HG03457 (cell line): Measurements from ENCODE around the gene ARHGAP28.

ENCODE experiments used
- ATAC-seq: cut with Tn5 transposase; IDR thresholded peaks from one replicate; pipeline ENCODE4 v1.9.1; 2021; ENCODE audit warnings: moderate number of reproducible peaks; ENCODE audit not compliant: unreplicated experiment

Gene ARHGAP28

GRCh38 chr18:6950641-6951040 is 221.1 kb downstream of the ARHGAP28 start:
- ATAC-seq: no peak

- ATAC-seq: no peak
Measured at GRCh38 chr18:6951336-6952090, 222.0 kb downstream of the ARHGAP28 start.

DNA sequence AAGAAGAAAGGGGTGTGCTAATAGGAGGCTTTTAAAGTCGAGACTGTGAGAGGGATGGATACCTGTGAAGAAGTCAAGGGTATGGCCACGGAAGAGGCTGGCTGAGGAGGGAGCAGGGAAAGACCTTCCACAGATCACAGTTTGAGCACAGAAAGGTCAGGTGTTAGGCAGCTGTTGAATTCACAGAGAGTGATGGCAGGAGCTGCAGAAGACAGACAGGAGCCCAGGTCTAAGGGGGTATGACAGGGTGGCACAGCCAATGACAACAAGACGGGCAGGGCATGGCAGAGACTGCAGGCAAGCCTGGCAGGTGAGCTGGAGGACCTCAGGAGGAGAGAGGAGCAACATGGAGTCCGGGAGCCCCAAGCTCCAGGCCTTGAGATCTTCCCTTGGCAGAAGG is 225.0 kb downstream of the ARHGAP28 start:
- ATAC-seq: no peak

DNA sequence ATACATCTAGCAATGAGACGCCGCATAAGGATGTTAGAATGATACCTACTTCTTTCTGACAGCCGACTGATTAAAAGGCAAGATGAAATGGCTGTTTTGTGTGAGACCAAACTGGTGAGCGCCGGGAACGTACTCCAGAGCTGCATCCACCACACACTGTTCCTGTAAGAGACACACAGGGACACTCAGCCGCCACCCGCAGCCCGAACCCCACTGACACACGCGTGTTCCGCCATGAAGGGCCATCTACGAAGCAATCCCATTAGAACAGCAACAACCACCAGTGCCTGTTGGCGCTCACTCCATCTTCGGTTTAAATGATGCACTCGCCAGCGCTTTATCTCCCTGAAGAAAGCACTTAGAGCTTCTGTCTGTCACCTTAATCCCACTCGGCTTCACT is 225.8 kb downstream of the ARHGAP28 start:
- no peak for ATAC-seq

DNA sequence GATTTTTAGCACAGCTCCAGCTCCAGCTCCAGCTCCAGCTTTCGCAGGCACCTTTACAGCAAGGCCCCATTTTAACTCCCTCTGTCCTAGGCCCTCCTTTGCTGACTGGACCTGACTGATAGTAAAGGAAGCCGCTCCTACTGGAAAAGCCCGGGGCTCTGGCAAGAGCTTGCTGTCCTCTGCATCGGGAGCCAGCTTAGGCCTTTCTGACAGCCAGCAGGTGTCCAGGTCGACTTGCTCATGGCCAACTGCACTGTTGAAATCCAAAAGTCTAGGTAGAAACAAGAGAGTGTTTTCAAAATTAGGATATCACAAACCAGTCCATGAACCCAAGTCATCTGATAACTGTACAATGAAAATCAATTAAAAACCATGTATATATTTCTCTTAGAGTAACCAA is 227.0 kb downstream of the ARHGAP28 start:
- no peak for ATAC-seq

DNA sequence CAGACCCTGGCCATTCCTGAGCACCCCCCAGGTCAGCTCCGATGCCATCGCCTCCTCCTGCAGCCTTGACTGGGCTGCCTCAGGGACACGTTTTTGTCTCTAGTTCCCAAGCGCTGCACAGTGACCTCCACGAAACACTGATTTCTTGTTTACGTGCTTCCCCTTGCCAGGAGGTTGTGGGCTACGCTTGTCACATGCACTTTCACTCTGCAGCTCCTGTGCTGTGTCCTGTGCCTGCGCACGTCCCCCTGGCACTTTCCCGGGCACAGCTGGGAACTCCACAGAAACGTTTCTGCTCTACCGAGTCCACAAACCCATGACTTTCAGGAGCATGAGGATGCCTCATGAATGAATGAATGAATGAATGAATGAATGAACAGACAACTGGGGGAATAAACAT is 227.5 kb downstream of the ARHGAP28 start:
- no peak for ATAC-seq

GRCh38 chr18:6959110-6959509 is 229.6 kb downstream of the ARHGAP28 start:
- no peak for ATAC-seq

DNA sequence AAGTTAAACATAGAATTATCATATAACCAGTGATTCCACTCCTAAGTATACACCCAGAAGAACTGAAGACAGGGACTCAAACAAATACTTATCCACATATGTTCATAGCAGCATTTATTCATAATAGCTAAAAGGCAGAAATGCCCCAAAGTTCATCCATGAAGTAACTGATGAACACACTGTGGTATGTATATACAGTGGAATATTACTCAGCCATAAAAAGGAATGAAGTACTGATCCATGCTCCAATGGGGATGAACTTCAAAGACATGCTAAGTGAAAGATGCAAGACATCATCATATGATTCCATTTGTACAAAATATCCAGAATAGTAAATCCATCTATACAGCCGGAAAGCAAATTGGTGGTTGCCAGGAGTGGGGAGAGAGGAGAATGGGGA is 230.6 kb downstream of the ARHGAP28 start:
- no peak for ATAC-seq

DNA sequence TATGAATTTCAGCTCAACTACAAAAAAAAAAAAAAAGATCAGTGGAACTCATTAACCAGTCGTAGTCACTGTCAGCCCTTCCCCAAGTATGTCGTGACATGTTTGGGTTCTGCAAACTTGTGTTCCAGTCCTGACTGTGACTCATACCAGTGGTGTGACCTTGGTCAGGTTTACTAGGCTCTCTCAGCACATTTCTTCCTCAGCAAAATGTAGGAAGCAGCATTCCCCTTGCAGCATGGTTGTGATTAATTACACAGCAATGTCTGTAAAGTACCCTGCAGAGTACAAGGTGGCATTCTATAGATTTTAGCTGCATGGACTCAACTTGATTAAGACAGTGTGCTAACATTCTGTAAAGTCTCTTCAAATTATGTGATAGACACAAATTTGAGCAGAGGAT is 231.1 kb downstream of the ARHGAP28 start:
- no peak for ATAC-seq

GRCh38 chr18:6961331-6961730 is 231.8 kb downstream of the ARHGAP28 start:
- ATAC-seq: no peak

GRCh38 chr18:6962571-6963451 is 233.3 kb downstream of the ARHGAP28 start:
- no peak for ATAC-seq

DNA sequence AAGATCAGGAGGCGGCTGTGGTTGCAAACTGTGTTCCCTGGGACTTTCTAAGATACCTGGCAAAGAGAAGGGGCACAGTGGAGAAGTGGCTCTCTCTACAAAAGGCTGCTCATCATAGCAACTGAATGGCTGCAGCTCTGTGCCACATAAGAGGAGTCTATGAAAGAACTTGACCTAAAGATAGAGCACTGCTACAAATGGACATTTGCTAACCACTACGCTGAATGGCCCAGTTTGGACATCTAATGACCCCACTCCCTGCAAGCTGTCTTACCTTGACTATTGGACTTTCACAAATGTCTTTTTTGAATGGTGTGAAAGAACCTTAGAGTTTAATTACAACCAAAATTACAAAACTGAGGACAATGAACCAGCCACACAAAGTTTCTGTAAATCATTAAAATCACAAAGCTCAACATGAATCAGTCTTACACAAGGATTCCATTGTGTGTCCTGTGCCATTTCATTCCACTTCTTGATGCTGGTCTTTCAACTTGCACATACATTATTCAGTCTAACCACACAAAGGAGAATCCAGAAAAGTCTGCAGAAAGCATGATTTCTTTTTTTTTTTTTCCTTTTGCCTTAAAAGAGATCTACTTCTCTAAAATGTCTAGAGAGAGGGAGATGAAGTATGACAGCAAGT is 234.1 kb downstream of the ARHGAP28 start:
- ATAC-seq: no peak
